Islet precursor cell (in vitro differentiated cells): ENCODE data around the gene CLEC16A.

Source experiments
- DNase-seq: peaks from one replicate; pipeline ENCODE4 v3.0.0-alpha.2; 2018

Gene CLEC16A

DNA sequence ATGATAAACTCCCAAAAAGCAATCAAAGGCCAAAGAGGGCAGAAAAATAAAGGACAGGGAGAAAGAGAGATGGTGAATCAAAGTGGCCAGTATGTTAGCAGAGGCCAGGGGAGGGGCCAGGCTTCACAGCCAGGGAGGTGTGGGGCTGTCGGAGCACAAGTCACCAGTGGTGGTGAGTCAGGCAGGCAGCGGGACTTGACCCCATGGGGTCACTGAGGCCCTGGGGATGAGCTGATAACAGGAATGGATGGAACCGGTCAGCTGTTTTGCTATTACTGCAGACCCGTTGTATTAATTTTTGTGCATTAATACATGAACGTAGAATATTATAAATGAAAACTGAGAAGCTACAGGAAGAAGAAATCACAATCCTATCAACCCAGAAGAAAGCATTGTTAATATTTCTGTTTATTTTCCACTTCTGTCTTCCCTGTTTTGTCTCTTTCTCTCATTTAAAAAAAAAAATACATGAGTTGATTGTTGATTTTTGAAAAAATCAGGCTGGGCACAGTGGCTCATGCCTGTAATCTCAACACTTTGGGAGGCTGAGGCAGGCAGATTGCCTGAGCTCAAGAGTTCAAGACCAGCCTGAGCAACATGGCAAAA is 204.8 kb downstream of the CLEC16A start:
- DNase-seq = peak; percentile 76

DNA sequence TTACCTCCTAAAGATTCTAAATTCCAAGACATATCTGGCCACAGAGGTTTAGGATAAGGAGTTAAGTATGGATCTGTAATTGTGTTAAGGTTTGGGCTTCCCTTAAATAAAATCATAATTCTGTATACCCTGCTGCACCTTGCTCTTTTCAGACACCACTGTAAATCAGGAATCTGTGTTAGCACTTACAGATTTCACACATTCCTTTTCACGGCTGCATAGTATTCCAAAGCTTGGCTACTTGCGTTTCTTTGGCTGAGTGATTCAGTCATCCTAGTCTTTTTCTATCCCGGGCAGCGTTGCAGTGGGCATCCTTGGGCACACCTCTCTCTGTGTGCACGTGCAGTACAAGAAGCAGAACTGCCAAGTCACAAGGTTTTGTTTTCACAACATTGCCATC is 205.8 kb downstream of the CLEC16A start:
- DNase-seq = no peak

DNA sequence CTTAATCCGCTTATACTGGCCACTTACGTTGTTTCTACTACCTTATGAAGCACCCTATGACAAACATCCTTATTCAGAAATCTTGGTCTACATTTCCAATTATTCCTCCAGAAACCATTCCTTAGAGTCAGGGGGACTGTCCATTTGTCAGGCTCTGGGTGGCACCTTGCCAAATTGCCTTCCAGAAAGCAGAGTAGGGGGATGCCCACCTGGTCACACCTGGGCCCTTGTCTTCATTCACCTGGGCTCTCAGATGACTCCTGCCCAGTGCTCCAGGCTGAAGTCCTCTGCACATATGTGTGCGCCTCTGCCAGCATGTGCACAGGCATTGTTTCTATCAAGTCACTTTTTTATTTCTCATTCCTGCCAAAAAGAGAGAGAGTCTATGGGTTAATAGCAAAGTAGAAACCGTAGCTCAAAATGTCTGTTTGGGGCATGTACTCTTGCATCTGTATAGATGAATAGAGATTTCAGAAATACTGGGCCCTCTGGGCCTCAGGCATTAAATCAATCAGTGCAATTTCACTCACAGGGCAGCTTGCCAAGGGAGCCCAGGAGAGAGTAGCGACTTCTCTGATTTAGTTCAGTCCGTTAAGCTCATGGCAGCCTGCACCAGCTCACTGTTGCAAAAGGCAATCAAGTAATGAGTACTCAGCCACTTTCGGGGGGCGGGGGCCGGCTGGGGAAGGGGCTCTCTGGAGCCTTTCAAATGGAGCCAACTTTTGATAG is 207.0 kb downstream of the CLEC16A start:
- no peak for DNase-seq

DNA sequence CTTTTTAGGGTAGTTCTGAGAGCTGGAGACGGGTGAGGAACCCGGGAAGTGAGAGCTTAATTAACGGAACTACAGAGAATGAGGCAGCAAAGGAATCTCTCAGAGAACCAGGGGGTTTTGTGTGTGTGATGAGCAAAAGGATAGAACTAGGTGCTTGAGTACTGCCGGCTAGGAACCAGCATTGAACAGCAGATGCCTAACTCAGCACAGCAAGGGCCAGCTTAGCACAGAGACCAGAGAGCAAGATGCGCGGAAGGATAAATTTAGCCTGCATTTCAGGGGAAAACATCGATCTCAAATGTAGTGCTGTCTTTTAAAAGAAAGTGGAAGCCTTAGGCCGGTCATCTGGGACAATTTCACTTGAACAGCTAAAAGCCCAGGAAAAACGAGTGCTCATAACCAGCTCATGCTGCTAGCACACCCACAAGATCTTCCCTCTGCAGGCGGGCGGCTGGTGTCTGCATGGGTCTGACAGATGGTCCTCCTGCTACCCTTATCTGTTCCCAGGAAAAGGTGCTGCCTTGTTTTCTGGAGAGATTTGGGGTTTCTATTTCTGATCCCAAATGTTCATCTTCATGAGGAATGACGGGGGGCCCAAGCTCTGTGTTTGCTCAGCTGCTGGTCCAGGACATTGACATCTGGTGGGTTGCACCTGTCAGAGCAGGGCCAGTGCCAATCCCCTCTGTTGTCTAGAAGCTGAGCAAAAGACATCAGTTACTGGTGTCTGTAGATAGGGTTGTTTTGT is 207.7 kb downstream of the CLEC16A start:
- no peak for DNase-seq

DNA sequence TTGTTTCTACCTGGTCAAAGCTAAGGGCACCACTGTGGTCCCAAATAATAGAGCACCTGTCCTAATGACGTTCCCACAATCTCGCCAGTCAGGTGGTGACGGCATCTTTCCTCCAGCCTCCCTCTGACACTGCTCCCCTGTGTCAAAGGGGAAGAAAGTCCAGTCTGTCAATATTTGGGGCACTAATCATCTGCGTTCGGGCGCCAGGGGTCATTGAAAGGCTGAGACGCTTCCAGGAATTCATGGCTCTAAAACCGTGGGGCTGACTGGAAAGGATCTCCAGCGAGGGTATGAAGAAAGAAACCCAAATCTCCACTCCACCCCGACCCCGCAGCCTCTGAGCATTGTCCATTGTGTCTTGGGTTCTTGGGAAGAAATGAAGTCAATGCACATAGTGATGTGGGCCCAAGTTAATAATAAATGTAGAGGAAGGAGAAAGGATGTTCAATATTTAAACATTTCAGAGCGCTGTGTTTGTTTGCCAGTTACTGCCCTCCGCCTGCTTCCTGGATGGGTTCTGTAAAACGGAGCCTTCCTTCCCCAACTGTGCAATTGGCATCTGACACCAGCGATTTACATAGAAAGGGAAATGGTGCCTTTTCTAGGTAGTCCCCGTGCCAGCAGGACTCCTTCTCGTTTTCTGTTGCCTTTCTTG is 208.4 kb downstream of the CLEC16A start:
- DNase-seq = no peak

- peak; percentile 81 for DNase-seq
Measured at GRCh38 chr16:11155284-11155806, 211.0 kb downstream of the CLEC16A start.

DNA sequence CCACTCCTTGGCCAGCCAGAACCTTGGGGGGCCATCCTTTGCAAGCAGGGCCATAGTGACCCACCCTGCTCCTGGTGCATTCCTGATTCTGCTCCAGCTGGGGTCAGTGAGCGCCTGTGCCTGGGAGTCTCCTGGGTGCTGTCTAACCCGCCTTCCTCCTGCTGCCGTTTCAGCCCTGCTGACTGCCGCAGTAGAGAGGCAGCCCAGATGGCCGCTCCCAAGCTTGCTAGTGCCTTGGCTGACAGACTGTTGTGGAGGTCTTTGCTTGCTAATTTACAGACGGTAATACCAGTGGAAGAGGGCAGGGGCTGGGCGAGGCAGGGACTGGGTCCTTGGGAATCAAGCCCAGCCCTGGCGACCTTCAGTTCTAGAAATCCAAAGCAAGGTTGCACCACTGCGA is 212.0 kb downstream of the CLEC16A start:
- no peak for DNase-seq

DNA sequence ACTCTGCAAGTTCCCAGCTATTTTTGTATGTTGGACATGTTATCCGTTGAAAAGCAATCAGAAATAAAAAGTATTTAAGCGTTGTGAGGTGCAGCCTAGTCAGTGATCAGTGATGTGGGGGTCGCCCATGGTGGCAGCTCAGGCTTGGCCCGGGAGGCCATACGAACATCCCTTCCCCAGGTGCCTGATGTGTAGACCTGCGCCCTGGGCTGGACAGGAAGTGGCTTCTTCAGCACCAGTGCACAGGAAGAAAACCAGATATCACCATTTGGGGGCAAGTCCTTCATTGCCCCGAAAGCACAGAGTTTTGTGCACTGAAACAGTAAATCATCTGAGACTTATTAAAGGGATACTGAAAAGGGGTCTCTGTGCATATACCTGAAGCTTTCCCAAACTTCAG is 212.8 kb downstream of the CLEC16A start:
- no peak for DNase-seq

- no peak for DNase-seq
Measured at GRCh38 chr16:11158018-11158417, 213.7 kb downstream of the CLEC16A start.

- DNase-seq = no peak
Measured at GRCh38 chr16:11159282-11159681, 214.9 kb downstream of the CLEC16A start.

DNA sequence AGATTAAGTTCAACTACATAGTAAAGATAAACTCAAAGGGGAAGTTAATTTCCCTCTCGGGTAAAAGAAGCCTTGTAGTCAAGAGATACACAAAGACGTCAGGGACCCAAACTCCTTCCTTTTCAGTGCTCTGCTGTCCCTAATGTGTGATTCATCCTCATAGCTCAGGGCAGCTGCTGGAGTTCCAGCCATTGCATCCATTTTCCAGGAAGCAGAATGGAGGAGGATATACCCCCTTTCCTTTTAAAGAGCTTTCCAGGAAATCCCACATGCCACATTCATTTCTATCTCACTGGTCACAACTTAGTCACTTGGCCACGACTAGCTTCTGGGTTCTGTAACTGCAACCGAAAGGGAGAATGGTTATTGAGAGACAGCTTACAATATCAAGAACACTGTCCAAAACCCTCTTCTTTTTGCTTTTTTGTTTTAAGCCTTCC is 216.3 kb downstream of the CLEC16A start:
- no peak for DNase-seq

DNA sequence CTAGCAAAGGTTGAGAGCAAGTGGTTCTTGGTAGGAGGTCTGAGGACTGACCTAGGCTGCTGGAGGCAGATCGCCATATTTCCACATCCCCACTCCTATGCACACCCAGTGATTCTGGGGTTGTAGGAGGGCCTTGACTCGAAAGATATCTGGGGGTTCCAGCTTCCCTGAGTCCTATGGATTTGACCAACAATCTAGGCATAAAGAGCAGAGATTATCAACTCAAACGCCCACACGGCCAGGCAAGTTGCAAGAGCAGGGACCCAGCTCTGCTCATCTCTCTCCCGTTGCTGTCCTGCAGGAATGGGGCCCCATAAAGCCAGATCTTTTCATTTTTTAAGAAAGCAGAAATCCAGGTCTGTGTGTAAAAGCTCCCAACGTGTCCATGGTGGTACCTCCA is 217.1 kb downstream of the CLEC16A start:
- DNase-seq = no peak

GRCh38 chr16:11161974-11162373 is 217.6 kb downstream of the CLEC16A start:
- no peak for DNase-seq

- no peak for DNase-seq
Measured at GRCh38 chr16:11162586-11163268, 218.4 kb downstream of the CLEC16A start.

DNA sequence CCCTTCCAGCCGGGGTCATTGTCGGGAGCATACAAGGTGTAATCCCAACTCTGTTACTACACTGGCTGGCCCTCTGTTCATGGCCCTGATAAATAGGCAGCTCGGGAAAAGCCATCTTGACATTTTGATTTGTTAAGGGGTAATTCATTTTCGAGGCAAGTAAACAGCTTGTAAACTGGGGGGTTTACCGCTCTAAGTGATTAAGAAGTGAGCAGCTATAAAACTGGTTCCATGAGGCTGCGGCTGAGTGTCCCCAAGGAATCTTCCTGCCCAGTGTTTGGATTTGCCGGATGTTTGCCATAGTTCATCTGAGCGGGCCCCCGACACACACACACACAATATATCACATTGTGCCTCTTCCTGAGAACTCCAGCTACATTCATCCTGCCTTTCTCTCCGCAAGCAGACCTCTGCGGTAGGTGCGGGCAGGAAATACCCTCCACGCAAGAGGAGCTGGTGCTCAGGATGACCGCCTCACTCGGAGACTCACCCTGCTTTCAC is 219.4 kb downstream of the CLEC16A start:
- DNase-seq = no peak

DNA sequence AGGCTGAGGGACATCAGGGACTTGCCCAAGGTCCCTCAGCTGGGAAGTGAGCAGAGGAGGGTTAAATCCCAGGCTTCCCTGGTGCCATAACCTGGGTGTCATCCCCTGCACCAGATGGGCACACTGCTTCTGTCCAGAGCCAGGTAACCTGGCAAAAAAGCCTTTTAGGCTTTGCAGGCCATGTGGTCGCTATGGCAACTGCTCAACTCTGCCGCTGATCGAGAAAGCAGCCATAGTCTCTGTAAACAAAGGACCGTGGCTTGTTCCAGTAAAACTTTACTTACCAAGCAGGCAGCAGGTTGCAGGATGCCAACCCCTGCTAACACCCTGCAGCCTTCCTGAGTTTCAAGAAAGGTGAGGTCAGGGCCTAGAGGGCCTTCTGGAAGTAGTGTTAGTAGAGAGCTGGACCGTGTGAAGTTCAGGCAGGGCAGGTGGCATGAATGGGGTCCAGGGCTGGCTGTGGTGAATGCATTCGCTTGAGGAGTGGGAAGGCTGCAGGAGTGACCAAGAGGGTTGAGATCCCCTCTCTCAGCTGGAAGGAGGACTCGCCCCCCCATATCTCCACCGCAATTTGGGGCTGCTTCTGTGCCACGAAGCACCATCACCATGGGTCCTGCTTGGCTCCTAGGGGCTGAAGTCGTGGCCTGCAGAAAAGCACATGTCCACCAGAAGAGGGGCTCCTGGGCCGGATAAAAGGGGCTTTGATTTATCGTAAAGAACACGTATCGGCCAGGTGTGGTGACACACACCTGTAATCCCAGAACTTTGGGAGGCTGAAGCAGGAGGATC is 220.3 kb downstream of the CLEC16A start:
- no peak for DNase-seq

DNA sequence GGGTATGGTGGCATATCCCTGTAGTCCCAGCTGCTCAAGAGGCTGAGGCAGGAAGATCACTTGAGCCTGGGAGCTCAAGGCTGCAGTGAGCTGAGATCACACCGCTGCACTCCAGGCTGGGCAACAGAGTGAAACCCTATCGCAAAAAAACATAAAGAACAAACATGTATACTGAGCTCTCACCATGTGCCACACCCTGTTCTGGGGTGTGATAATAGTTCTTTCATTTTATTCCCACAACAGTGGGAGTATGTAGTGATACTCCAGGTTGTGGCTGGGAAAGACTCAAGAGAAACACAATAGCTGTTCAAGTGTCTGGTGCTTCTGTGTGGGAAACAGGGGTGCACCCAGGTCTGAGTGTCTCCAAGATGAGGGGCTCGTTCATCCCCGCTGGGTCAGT is 221.0 kb downstream of the CLEC16A start:
- DNase-seq = no peak

GRCh38 chr16:11165894-11166665 is 221.7 kb downstream of the CLEC16A start:
- no peak for DNase-seq

GRCh38 chr16:11167581-11167980 is 223.2 kb downstream of the CLEC16A start:
- no peak for DNase-seq

- no peak for DNase-seq
Measured at GRCh38 chr16:11168386-11169051, 224.2 kb downstream of the CLEC16A start.
